ENCODE measurements around the gene DAB1. TPM values are rescaled to one million over a fixed set of nuclear protein-coding genes. Genes with fewer than 3 reads are reported as not detected.
A peak's percentile ranks its signal among the peaks of the same experiment; 100 is the strongest.

The DAB1 gene
- total RNA-seq, 1 donor from 2014 or later = 14.6 TPM

- H3K79me2 ChIP-seq (ENCODE audit: low read depth) = no peaks in the 10 kb centered on the region
Measured at GRCh38 chr1:57350610-57351009, 73.2 kb downstream of the DAB1 start.

GRCh38 chr1:57348921-57349320, 74.9 kb downstream of the DAB1 start:
- no peaks in the 10 kb centered on the region for H3K36me3 ChIP-seq
- peaks cover 33% of the 10 kb centered on the region for H3K4me1 Mint-ChIP-seq
- no peak overlapping the region for H3K4me3 Mint-ChIP-seq
- no peak overlapping the region for H3K27ac ChIP-seq
- H3F3A ChIP-seq (ENCODE audit: low read depth) = no peaks in the 10 kb centered on the region
- no peak overlapping the region for H3K4me2 ChIP-seq
- H3K79me2 ChIP-seq (ENCODE audit: low read depth) = no peaks in the 10 kb centered on the region
- no peak for DNase-seq (ENCODE audit: low spot score)
- TF ChIP-seq EZH2 (IDR thresholded peaks at IDR 0.05) (no peak), CTCF (IDR thresholded peaks at IDR 0.05) (no peak), EZH2phosphoT487 (IDR thresholded peaks at IDR 0.05) (no peak)
- H2AFZ ChIP-seq (replicated peaks) = no peak overlapping the region
- H3K9ac ChIP-seq = no peak overlapping the region
- H3K27ac Mint-ChIP-seq = no peak overlapping the region
- H3K36me3 Mint-ChIP-seq = no peaks in the 10 kb centered on the region
- H3K27me3 ChIP-seq = no peaks in the 10 kb centered on the region
- H3K9me3 ChIP-seq (ENCODE audit: low read depth) = no peaks in the 10 kb centered on the region
- H3K4me3 ChIP-seq = no peak overlapping the region
- no peaks in the 10 kb centered on the region for H3K27me3 Mint-ChIP-seq (ENCODE audit: insufficient read depth, low read depth)
- H4K20me1 ChIP-seq (ENCODE audit: low read depth) = peaks cover 5% of the 10 kb centered on the region
- peaks cover 2% of the 10 kb centered on the region for H3K9me3 Mint-ChIP-seq
- H3K4me1 ChIP-seq = peaks cover 5% of the 10 kb centered on the region

More at GRCh38 chr1:57350610-57351009, 73.2 kb downstream of the DAB1 start:
- Histone ChIP-seq H3K4me1 (peaks cover 5% of the 10 kb centered on the region), H3K9ac (no peak overlapping the region), H3K36me3 (no peaks in the 10 kb centered on the region), H3K9me3 (ENCODE audit: low read depth) (no peaks in the 10 kb centered on the region), H3K4me2 (no peak overlapping the region), H2AFZ (replicated peaks) (no peak overlapping the region), H3K27me3 (no peaks in the 10 kb centered on the region), H3K27ac (no peak overlapping the region), H3K4me3 (no peak overlapping the region), H4K20me1 (ENCODE audit: low read depth) (peaks cover 5% of the 10 kb centered on the region), H3F3A (ENCODE audit: low read depth) (no peaks in the 10 kb centered on the region)
- H3K4me1 Mint-ChIP-seq = peaks cover 26% of the 10 kb centered on the region
- no peak overlapping the region for H3K4me3 Mint-ChIP-seq
- H3K27me3 Mint-ChIP-seq (ENCODE audit: insufficient read depth, low read depth) = no peaks in the 10 kb centered on the region
- no peaks in the 10 kb centered on the region for H3K36me3 Mint-ChIP-seq
- TF ChIP-seq EZH2phosphoT487 (IDR thresholded peaks at IDR 0.05) (no peak), CTCF (IDR thresholded peaks at IDR 0.05) (no peak), EZH2 (IDR thresholded peaks at IDR 0.05) (no peak)
- DNase-seq (ENCODE audit: low spot score) = no peak
- H3K27ac Mint-ChIP-seq = no peak overlapping the region
- H3K9me3 Mint-ChIP-seq = peaks cover 2% of the 10 kb centered on the region

- Histone ChIP-seq H3K27me3 (no peaks in the 10 kb centered on the region), H3K4me1 (peaks cover 5% of the 10 kb centered on the region), H3K4me2 (no peak overlapping the region), H3K9ac (no peak overlapping the region), H3K27ac (no peak overlapping the region), H3K36me3 (no peaks in the 10 kb centered on the region), H4K20me1 (ENCODE audit: low read depth) (no peaks in the 10 kb centered on the region), H3F3A (ENCODE audit: low read depth) (no peaks in the 10 kb centered on the region), H3K79me2 (ENCODE audit: low read depth) (no peaks in the 10 kb centered on the region), H3K9me3 (ENCODE audit: low read depth) (no peaks in the 10 kb centered on the region), H2AFZ (replicated peaks) (no peak overlapping the region), H3K4me3 (no peak overlapping the region)
- Mint-ChIP-seq H3K27ac (no peak overlapping the region), H3K36me3 (peaks cover 3% of the 10 kb centered on the region), H3K27me3 (ENCODE audit: insufficient read depth, low read depth) (no peaks in the 10 kb centered on the region), H3K4me3 (no peak overlapping the region), H3K9me3 (peaks cover 2% of the 10 kb centered on the region), H3K4me1 (peaks cover 30% of the 10 kb centered on the region)
- TF ChIP-seq CTCF (IDR thresholded peaks at IDR 0.05) = no peak
- peak; percentile 19 for DNase-seq (ENCODE audit: low spot score)
Measured at GRCh38 chr1:57345916-57346315, 77.9 kb downstream of the DAB1 start.

Measured in neural progenitor cell (in vitro differentiated cells).